ENCODE data around the gene CDC14C.

The CDC14C gene

DNA sequence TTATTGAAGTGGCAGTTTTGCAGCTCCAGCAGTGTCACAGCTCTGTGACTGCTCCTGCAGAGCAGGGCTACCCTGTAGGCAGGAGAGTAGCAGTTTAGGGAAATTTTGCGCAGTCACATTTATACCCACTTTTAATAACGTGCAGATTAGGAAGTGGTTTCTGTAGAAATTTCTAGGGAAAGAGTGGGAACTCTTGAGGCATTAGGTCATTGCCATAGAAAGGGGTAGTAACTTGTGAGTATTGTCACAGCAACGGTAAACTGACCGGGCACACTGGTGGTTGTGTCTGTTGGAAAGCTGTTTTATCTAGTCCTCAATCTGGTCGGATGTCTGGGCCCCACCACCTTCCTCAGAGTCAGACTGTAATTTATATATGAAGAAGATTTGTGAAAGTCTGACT, 51.9 kb downstream of the CDC14C start:
- DNase-seq (ENCODE audit: low read depth), result no peak

DNA sequence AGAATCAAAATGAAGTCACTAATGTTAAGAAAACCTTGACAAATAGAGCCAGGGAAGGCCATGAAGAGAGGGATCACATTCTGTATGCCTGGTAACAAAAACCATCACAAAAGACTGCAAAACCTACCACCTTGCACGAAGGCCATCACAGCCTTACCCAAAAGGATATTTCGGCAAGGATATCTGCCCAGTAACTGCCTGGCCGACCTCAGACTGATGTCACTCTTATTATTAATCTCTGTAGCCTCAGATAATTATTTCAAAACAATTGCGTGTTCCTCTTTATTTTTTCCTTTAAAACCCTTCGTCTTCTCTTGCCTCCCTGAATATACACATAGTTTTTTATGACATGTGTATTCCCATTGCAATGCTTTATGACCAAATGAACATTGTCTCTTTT, 52.5 kb downstream of the CDC14C start:
- no peak for DNase-seq (ENCODE audit: low read depth)

All from T-helper 22 cell (primary cell).